HG02973 (cell line): ENCODE measurements around the gene OR2W1.

ENCODE experiments used
- ATAC-seq: cut with Tn5 transposase; IDR thresholded peaks from one replicate; pipeline ENCODE4 v1.9.1; 2021; ENCODE audit warnings: moderate library complexity; ENCODE audit not compliant: unreplicated experiment

OR2W1 gene

DNA sequence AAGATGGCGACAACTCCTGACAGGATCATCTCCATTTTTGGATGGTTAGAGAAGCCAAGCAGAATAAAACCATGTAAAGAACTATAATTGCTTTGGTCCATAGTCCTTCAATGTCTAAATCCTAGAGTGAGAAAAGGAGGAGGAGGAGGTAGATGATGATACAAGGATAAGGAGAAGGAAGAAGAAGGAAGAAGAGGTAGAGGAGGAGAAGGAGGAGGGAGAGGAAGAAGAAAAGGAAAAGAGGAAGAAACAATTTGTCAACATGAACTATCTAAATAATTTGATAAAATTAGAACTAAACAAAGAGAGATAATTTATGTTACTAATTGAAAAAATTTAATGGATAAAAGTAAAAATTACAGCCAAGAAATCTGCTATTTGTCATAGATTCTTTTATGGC lies at the start of gene OR2W1:
OR2W1 (minus strand) TSS at position 101 of the 400 bp plus-strand sequence; CDS start at position 101, 0 bp downstream.
- ATAC-seq, result no peak

DNA sequence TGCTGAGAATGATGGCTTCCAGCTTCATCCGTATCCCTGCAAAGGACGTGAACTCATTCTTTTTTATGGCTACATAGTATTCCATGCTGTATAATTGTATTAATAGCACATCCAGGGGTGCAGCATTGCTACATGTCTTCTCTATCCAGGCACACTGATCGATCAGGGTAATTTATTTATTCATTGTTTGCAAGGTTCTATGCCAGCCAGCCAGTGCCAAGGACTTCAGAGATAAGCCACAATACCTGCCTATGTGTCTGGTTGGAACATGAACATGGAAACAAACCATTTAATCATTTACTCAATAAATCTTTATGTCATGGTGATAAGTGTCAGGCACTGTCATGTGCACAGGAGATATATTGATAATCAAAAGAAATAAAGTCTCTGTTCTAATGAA lies 48.0 kb upstream of the OR2W1 start:
- no peak for ATAC-seq

- no peak for ATAC-seq
These were observed 42.2 kb upstream of the OR2W1 start, which contains the start of gene OR2B3 for GRCh38 chr6:29087213-29087612. Gene OR2B3 (minus strand): TSS chr6:29087313. CDS start chr6:29087248, 65 bp downstream.

DNA sequence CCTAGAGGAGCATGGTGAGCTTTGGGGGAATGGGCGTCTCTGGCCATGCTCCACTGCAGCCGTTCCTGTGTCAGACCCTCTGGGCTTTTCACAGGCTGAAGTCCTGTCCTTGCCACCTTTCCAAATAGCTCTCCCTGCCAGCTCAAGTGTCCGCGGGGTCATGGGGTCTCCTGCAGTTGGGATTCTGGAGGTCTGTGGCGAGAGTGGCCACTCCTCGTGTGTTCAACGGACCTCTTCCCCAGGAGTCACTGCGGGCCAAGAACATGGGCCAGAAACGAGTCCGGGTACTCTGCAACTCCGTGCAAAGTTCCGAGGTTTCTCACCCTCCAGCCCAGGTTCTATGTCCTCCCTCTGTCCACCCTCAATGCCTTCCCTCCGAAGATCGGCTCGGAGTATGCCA lies 37.5 kb upstream of the OR2W1 start:
- ATAC-seq, result no peak

DNA sequence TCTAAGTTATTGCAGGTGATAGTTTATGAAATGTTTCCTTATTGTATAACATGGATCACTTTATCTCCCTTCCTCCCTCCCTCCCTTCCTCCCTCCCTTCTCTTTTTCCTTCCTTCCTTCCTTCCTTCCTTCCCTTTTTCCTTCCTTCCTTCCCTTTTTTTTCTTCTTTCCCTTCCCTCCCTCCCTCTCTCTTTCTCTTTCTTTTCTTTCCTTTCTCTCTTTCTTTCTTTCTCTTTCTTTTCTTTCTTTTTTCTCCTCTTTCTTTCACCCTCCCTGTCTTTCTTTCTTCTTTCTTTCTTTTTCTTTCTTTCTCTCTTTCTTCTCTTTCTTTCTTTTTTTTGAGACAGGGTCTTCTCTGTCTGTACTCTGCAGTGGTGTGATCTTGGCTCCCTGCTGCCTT lies 36.3 kb upstream of the OR2W1 start:
- ATAC-seq, result no peak

DNA sequence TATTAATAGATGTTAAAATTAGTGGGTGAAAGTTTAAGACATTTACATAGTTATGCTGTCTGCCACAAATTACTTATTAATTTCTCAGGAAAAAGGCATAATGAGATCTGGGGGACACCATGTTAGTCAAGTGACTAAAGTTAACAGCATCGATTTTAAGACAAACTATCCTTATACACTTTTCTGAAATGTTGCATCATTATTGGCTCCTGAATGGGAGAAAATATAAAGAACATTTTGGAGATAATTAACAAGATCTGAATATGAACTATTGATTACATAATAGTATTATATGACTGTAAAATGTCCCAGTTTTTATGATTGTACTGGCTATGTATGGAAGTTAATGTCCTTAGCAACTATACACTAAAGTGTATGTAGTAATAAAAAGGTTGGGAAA lies 34.2 kb upstream of the OR2W1 start:
- no peak for ATAC-seq

DNA sequence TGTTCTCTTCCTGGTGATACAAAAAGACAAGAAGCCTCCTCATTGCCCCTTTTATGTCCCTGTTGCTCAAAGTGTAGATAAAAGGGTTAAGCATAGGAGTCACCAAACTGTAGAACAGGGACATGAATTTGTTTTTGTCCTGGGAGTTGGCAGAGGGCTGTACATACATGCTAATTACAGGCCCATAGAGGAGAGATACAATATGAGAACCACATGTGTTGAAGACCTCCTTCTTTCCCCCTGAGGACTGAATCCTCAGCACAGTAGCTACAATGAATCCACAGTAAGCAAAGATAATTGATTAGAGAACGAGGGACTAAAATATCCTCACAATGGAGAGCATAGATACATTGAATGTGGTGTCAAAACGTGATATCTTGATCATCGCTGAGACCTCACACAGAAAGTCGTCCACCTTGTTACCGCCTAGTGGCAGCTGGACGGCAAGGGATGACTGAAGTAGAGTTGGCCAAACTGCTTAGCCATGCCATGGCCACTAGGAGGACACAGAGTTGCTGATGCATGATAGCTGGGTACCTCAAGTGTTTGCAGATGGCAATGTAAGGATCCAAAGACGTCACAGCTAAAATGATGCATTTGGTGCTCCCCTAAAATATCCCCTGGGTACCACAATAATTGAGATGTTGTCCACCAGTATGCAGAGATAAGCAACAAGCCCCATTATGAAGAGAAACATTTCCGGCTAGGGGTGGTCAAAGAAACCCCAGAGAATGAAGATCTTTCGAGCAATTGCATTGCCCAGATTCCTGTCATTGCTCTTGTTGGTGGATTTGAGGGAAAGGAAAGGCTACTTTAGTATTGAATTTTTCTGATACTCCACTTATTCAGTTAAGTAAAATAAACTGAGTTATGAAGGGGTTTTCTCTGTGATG lies 27.1 kb upstream of the OR2W1 start:
- peak; percentile 74 for ATAC-seq

DNA sequence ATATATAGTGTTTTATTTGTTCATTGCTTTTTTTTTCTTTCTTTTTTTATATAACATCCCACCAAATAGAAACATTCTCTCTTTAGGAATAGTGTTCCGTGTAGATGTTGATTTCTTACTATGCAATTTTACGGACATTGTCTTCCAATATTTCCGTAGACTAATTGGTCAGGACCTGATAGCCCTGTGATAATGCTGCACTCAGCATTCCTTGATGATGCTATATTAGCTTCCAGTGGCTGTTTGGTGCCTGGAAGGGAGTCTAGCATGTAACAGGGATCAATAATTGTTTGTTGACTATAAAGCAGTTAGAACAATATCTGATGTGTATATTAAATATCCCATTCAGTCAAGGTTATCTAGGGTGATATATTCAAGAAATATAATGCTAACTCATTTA lies 6.7 kb upstream of the OR2W1 start:
- ATAC-seq, result no peak

DNA sequence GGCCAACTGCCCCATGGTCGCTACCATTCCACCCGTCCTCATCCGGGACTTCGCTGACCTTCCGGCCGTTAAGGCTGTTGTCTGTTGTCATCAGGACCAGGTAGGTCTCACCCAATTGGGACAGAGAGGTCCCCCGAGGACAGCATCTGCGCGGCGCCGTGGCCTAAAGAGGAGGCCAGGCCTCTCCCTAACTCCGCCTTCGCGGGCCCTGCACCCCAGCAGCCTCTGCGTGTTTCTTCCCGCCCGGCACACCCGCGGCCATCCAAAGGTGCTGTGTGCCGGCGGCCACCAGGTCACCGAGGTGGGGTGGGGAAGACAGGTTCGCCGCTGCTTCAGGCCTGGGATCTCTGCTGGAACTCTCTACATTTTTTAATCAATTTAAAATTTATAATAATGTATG lies 9.0 kb downstream of the OR2W1 start:
- no peak for ATAC-seq

DNA sequence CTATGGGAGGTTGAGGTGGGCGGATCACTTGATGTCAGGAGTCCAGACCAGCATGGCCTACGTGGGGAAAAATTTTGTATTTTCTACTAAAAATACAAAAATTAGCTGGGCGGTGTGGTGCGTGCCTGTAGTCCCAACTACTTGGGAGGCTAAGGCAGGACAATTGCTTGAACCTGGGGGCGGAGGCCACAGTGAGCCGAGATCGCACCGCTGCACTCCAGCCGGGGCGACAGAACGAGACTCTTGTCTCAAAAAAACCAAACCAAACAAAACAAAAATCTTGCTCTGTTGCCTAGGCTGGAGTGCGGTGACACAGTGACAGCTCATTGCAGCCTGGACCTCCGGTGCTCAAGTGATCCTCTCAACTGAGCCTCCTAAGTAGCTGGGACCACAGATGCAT lies 16.2 kb downstream of the OR2W1 start:
- no peak for ATAC-seq

DNA sequence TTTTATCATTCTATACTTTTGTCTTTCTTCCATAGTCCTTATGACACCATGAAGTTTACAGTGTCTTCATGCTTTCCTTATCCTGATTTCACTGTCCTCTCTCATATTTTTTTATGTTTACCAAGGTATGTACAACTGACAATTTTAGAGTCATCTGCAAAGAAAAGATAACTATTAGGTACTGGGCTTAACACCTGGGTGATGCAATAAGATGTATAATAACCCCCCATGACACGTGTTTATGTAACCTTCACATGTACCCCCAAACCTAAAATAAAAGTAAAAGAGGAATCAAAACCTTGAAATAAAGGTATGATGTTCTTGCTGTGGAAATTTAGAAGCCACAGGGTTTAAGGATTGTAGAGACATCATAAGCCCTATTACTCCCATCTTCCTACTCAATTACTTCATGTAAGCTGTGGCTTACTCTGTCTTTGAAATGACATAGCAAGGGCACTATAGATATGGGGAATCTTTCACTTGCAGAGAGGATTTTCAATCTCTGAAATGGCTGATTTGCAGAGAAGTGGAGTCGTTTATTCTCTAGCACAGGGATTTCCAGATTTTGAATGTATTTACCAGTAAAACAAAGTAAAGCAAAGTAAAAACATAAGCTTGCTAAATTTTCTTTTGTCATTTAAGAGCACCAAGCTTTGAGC lies 18.9 kb downstream of the OR2W1 start:
- ATAC-seq, result no peak

DNA sequence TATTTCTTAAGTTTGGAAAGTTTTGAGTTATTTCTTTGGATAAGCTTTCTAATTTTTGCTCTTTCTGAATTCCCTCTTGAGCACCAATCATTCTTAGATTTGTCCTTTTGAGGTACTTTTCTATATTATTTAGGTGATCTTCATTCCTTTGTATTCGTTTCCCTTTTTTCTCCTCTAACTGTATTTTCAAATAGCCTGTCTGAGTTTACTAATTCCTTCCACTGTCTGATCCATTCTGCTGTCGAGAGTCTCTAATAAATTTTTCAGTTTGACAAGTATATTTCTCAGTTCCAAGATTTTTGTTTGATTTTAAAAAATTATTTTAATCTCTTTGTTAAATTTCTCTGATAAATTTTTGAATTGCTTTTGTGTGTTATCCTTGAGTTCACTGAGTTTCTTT lies 23.5 kb downstream of the OR2W1 start:
- ATAC-seq, result no peak

DNA sequence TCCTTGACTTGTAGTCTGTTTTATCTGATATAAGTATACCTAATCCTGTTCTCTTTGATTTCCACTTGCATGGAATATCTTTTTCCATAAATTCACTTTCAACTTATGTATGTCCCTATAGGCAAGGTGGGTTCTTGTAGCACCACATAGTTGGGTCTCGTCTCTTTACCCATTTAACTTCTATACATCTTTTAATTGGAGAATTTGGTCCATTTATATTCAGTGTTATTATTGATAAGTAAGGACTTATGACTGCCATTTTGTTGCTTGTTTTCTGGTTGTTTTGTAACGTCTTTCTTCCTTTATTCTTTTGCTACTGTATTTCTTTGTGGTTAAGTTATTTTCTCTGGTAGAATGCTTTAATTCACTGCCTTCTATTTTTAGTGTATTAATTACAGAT lies 25.3 kb downstream of the OR2W1 start:
- ATAC-seq, result no peak

- no peak for ATAC-seq
These were observed 27.6 kb downstream of the OR2W1 start for GRCh38 chr6:29017428-29017802.

GRCh38 chr6:29016559-29017427 lies 28.2 kb downstream of the OR2W1 start:
- peak; percentile 82 for ATAC-seq

GRCh38 chr6:29014729-29015608 lies 30.0 kb downstream of the OR2W1 start:
- no peak for ATAC-seq

- no peak for ATAC-seq
These were observed 33.7 kb downstream of the OR2W1 start for GRCh38 chr6:29011276-29011734.

GRCh38 chr6:29009358-29009757 lies 35.6 kb downstream of the OR2W1 start:
- ATAC-seq, result no peak

GRCh38 chr6:29008089-29008488 lies 36.9 kb downstream of the OR2W1 start:
- ATAC-seq, result no peak

GRCh38 chr6:29005183-29005885 lies 39.6 kb downstream of the OR2W1 start, which contains the start of gene ZNF311:
Gene ZNF311 (minus strand): TSS chr6:29005315. CDS start chr6:29003954, 1,361 bp downstream.
- ATAC-seq, result no peak
